A204.1 (cell line): Measurements from ENCODE around the gene TMC3.
"Not testable (repeated sequence)": the region's sequence is repeated elsewhere in the genome, so short reads cannot be mapped to it uniquely, and the experiment has no call there.

Experiments used
- FAIRE-seq: peaks from 2 replicates; lab custom pipeline; 2012; peaks lifted over from hg19 to GRCh38; lab: Jason Lieb, UNC

TMC3 gene

GRCh38 chr15:81384891-81385720, 11.1 kb upstream of the TMC3 start:
- no peak for FAIRE-seq

- FAIRE-seq = no peak
Measured at GRCh38 chr15:81381720-81382119, 7.7 kb upstream of the TMC3 start.

GRCh38 chr15:81380668-81381067, 6.7 kb upstream of the TMC3 start:
- FAIRE-seq = no peak

- no peak for FAIRE-seq
Measured at GRCh38 chr15:81380203-81380602, 6.2 kb upstream of the TMC3 start.

GRCh38 chr15:81379269-81379668, 5.3 kb upstream of the TMC3 start:
- FAIRE-seq = no peak

GRCh38 chr15:81378443-81378842, 4.4 kb upstream of the TMC3 start:
- FAIRE-seq = no peak

GRCh38 chr15:81377871-81378270, 3.9 kb upstream of the TMC3 start:
- no peak for FAIRE-seq

- no peak for FAIRE-seq
Measured at GRCh38 chr15:81376231-81376630, 2.2 kb upstream of the TMC3 start.

GRCh38 chr15:81375461-81375860, 1.4 kb upstream of the TMC3 start:
- no peak for FAIRE-seq

- FAIRE-seq = no peak
Measured at GRCh38 chr15:81373176-81373575, 837 bp downstream of the TMC3 start.

- no peak for FAIRE-seq
Measured at GRCh38 chr15:81372575-81372974, 1.4 kb downstream of the TMC3 start.

- FAIRE-seq = no peak
Measured at GRCh38 chr15:81363718-81364500, 10.1 kb downstream of the TMC3 start.

GRCh38 chr15:81363276-81363675, 10.7 kb downstream of the TMC3 start:
- FAIRE-seq = no peak

GRCh38 chr15:81362790-81363189, 11.2 kb downstream of the TMC3 start:
- FAIRE-seq = no peak

- FAIRE-seq = no peak
Measured at GRCh38 chr15:81361891-81362290, 12.1 kb downstream of the TMC3 start.

- FAIRE-seq = no peak
Measured at GRCh38 chr15:81360491-81360890, 13.5 kb downstream of the TMC3 start.

- no peak for FAIRE-seq
Measured at GRCh38 chr15:81358248-81358647, 15.8 kb downstream of the TMC3 start.

GRCh38 chr15:81357180-81357686, 16.8 kb downstream of the TMC3 start:
- FAIRE-seq = no peak

GRCh38 chr15:81356252-81356651, 17.8 kb downstream of the TMC3 start:
- no peak for FAIRE-seq

GRCh38 chr15:81351651-81352050, 22.4 kb downstream of the TMC3 start:
- FAIRE-seq = no peak

- FAIRE-seq = no peak
Measured at GRCh38 chr15:81349271-81349670, 24.7 kb downstream of the TMC3 start.

- not testable (repeated sequence) for FAIRE-seq
Measured at GRCh38 chr15:81348691-81349090, 25.3 kb downstream of the TMC3 start.

- FAIRE-seq = no peak
Measured at GRCh38 chr15:81347910-81348309, 26.1 kb downstream of the TMC3 start.
